HL-60 (cell line): ENCODE measurements around the gene GRID1.

Experiments used
- POLR2AphosphoS5 ChIP-seq: IDR thresholded peaks from 2 replicates; pipeline ENCODE4 v1.6.1; 2012; ENCODE audit warnings: low read depth
- TF ChIP-seq, protein P1 (sequence below): IDR thresholded peaks from one replicate; pipeline ENCODE4 v1.5.1; 2011; ENCODE audit warnings: low read length, control low read depth, inconsistent platforms; ENCODE audit not compliant: insufficient read depth

DNA sequence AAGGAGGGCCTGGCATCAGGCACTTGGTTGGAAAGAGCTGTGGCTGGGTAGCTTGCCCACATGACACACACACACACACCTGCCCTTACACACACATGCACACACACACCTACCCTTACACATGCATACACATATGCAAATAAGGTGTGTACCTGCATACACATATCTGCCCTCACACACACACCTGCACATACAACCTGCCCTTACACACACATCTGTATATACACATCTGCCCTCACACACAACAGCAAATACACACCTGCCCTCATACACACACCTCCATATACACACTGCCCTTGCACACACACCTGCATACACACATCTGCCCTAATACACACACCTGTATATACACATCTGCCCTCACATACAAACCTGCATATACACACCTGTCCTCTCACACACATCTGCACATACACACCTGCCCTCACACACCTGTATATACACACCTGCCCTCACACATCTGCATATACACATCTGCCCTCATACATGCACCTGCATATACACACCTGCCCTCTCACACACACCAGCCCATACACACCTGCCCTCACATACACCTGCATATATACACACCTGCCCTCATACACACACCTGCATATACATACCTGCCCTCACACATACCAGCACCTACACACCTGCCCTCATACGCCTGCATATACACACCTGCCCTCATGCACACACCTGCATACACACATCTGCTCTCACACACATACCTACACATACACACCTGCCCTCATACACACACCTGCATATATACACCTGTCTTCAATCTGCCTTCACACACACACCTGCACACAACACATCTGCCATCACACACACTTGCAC is 82.9 kb downstream of the GRID1 start:
- TF ChIP-seq, protein P1, sequence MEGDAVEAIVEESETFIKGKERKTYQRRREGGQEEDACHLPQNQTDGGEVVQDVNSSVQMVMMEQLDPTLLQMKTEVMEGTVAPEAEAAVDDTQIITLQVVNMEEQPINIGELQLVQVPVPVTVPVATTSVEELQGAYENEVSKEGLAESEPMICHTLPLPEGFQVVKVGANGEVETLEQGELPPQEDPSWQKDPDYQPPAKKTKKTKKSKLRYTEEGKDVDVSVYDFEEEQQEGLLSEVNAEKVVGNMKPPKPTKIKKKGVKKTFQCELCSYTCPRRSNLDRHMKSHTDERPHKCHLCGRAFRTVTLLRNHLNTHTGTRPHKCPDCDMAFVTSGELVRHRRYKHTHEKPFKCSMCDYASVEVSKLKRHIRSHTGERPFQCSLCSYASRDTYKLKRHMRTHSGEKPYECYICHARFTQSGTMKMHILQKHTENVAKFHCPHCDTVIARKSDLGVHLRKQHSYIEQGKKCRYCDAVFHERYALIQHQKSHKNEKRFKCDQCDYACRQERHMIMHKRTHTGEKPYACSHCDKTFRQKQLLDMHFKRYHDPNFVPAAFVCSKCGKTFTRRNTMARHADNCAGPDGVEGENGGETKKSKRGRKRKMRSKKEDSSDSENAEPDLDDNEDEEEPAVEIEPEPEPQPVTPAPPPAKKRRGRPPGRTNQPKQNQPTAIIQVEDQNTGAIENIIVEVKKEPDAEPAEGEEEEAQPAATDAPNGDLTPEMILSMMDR = no peak
- TF ChIP-seq POLR2AphosphoS5 = no peak
